Spinal cord (tissue), 4 donors: ENCODE measurements around the gene NME1. TPM values are rescaled to one million over a fixed set of nuclear protein-coding genes. Genes with fewer than 3 reads are reported as not detected.

ENCODE experiments used
- polyA plus RNA-seq, 2 donors: library from polyadenylated mRNA; unstranded; fragments of 120-200 nt; gene quantifications; one replicate each; pipeline ENCODE4 v1.2.1, GENCODE V29; 2013; ENCODE audit not compliant: insufficient read length in 2 of 2
- total RNA-seq, 2 donors: library from RNA; depleted of rRNA in 1 of 2; stranded (reverse); fragments of 120-200 nt in 1 of 2; fragments of >200 nt in 1 of 2; gene quantifications; one replicate each; pipeline versions ENCODE4 v1.2.3 to v1.2.4, GENCODE V29; 2013 to 2014

The NME1 gene
- total and polyA plus RNA-seq, 4 donors: 52.5 to 115 (median 103) TPM

Other genes starting within 250 kb of the NME1 start
- 100 to 1,000 TPM; 212 to 268 TPM for gene SPAG9, start 32.7 kb upstream of the NME1 start, total RNA-seq
- gene SPAG9, start 32.7 kb upstream of the NME1 start, polyA plus RNA-seq: 100 to 1,000 TPM; 179 to 227 TPM
- gene NME2, start 12.9 kb downstream of the NME1 start, total RNA-seq: 100 to 1,000 TPM; 106 to 432 TPM
- 100 to 1,000 TPM; 225 to 256 TPM for gene NME2, start 12.9 kb downstream of the NME1 start, polyA plus RNA-seq
- 10 to 100 TPM; 25.0 to 44.2 TPM for gene MBTD1, start 106.5 kb downstream of the NME1 start, total RNA-seq
- gene MBTD1, start 106.5 kb downstream of the NME1 start, polyA plus RNA-seq: 10 to 100 TPM; 24.7 to 26.0 TPM
- 10 to 100 TPM; 39.3 TPM for gene UTP18, start 107.0 kb downstream of the NME1 start, total RNA-seq
- 10 to 100 TPM; 33.2 to 36.8 TPM for gene UTP18, start 107.0 kb downstream of the NME1 start, polyA plus RNA-seq